ENCODE data around the gene CXCL3. TPM values are rescaled to one million over a fixed set of nuclear protein-coding genes. Genes with fewer than 3 reads are reported as not detected.

CXCL3 gene
- total and polyA plus RNA-seq, 2 experiments from 2014 or later, result 3.6 to 19.5 TPM

GRCh38 chr4:74023709-74024108 lies 14.8 kb downstream of the CXCL3 start:
- H3K9me3 Mint-ChIP-seq, result no peaks in the 10 kb centered on the region
- TF ChIP-seq JUNB (IDR thresholded peaks at IDR 0.05; ENCODE audit: unreplicated experiment) (no peak), ZNF114 (CRISPR knock-in tag; IDR thresholded peaks at IDR 0.05) (no peak), EZH2phosphoT487 (IDR thresholded peaks at IDR 0.05; ENCODE audit: unreplicated experiment) (no peak)
- TF ChIP-seq, protein P1, sequence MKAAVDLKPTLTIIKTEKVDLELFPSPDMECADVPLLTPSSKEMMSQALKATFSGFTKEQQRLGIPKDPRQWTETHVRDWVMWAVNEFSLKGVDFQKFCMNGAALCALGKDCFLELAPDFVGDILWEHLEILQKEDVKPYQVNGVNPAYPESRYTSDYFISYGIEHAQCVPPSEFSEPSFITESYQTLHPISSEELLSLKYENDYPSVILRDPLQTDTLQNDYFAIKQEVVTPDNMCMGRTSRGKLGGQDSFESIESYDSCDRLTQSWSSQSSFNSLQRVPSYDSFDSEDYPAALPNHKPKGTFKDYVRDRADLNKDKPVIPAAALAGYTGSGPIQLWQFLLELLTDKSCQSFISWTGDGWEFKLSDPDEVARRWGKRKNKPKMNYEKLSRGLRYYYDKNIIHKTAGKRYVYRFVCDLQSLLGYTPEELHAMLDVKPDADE (IDR thresholded peaks at IDR 0.05), result no peak
- Histone ChIP-seq H3F3A (replicated peaks; ENCODE audit: low read depth) (0 out of 2 replicates have a peak, but pooled peaks cover 2% of the 10 kb centered on the region), H3K4me3 (no peak overlapping the region), H4K20me1 (replicated peaks; ENCODE audit: insufficient read depth) (no peaks in the 10 kb centered on the region), H3K79me2 (replicated peaks; ENCODE audit: insufficient read depth) (no peaks in the 10 kb centered on the region), H3K27ac (ENCODE audit: low read depth) (no peak overlapping the region), H3K4me1 (ENCODE audit: insufficient read depth) (0 out of 2 replicates have a peak, but pooled peaks cover 2% of the 10 kb centered on the region), H3K4me2 (no peak overlapping the region), H3K27me3 (ENCODE audit: insufficient read depth) (no peaks in the 10 kb centered on the region), H3K36me3 (ENCODE audit: insufficient read depth) (no peaks in the 10 kb centered on the region), H3K9me2 (ENCODE audit: insufficient read depth) (no peaks in the 10 kb centered on the region), H2AFZ (no peak overlapping the region)
- peaks cover 2% of the 10 kb centered on the region; the same call in 2 of the 3 replicates for H3K4me1 Mint-ChIP-seq
- no peak for ATAC-seq
- H3K27ac Mint-ChIP-seq, result no peak overlapping the region
- H3K4me3 Mint-ChIP-seq, result no peak overlapping the region
- no peak for DNase-seq (ENCODE audit: low spot score)
- H3K27me3 Mint-ChIP-seq (ENCODE audit: insufficient read depth, low read depth, poor library complexity), result peaks cover 2% of the 10 kb centered on the region
- H3K36me3 Mint-ChIP-seq (ENCODE audit: low read depth), result no peaks in the 10 kb centered on the region; the same call in 2 of the 3 replicates

- no peak overlapping the region for H3K4me3 Mint-ChIP-seq
- no peaks in the 10 kb centered on the region; the same call in 2 of the 3 replicates for H3K36me3 Mint-ChIP-seq (ENCODE audit: low read depth)
- peaks cover 10% of the 10 kb centered on the region; the same call in 2 of the 3 replicates for H3K4me1 Mint-ChIP-seq
- peaks cover 3% of the 10 kb centered on the region; the same call in 1 of the 2 replicates for H3F3A ChIP-seq (replicated peaks; ENCODE audit: low read depth)
- no peak overlapping the region for H3K27ac Mint-ChIP-seq
- H3K4me2 ChIP-seq, result no peak overlapping the region
- no peaks in the 10 kb centered on the region for H3K79me2 ChIP-seq (replicated peaks; ENCODE audit: insufficient read depth)
- H3K27ac ChIP-seq (ENCODE audit: low read depth), result no peak overlapping the region
- no peaks in the 10 kb centered on the region for H3K27me3 ChIP-seq (ENCODE audit: insufficient read depth)
- H3K4me1 ChIP-seq (ENCODE audit: insufficient read depth), result peaks cover 8% of the 10 kb centered on the region
- no peak overlapping the region for H2AFZ ChIP-seq
- no peak overlapping the region for H3K4me3 ChIP-seq
- H3K36me3 ChIP-seq (ENCODE audit: insufficient read depth), result no peaks in the 10 kb centered on the region
- H3K27me3 Mint-ChIP-seq (ENCODE audit: insufficient read depth, low read depth, poor library complexity), result peaks cover 2% of the 10 kb centered on the region
- DNase-seq (ENCODE audit: low spot score) (no peak), ATAC-seq (no peak)
- no peaks in the 10 kb centered on the region for H3K9me2 ChIP-seq (ENCODE audit: insufficient read depth)
- no peaks in the 10 kb centered on the region for H3K9me3 Mint-ChIP-seq
- no peaks in the 10 kb centered on the region for H4K20me1 ChIP-seq (replicated peaks; ENCODE audit: insufficient read depth)
- no peak for TF ChIP-seq POLR2AphosphoS5 (IDR thresholded peaks at IDR 0.05; ENCODE audit: low read depth)
- TF ChIP-seq NANOG (IDR thresholded peaks at IDR 0.05; ENCODE audit: borderline replicate concordance), result no peak
- TF ChIP-seq ZNF114 (CRISPR knock-in tag; IDR thresholded peaks at IDR 0.05), result no peak
- TF ChIP-seq ZNF462 (CRISPR knock-in tag; IDR thresholded peaks at IDR 0.05), result no peak
- no peak for TF ChIP-seq JUNB (IDR thresholded peaks at IDR 0.05; ENCODE audit: unreplicated experiment)
- TF ChIP-seq, protein P2, sequence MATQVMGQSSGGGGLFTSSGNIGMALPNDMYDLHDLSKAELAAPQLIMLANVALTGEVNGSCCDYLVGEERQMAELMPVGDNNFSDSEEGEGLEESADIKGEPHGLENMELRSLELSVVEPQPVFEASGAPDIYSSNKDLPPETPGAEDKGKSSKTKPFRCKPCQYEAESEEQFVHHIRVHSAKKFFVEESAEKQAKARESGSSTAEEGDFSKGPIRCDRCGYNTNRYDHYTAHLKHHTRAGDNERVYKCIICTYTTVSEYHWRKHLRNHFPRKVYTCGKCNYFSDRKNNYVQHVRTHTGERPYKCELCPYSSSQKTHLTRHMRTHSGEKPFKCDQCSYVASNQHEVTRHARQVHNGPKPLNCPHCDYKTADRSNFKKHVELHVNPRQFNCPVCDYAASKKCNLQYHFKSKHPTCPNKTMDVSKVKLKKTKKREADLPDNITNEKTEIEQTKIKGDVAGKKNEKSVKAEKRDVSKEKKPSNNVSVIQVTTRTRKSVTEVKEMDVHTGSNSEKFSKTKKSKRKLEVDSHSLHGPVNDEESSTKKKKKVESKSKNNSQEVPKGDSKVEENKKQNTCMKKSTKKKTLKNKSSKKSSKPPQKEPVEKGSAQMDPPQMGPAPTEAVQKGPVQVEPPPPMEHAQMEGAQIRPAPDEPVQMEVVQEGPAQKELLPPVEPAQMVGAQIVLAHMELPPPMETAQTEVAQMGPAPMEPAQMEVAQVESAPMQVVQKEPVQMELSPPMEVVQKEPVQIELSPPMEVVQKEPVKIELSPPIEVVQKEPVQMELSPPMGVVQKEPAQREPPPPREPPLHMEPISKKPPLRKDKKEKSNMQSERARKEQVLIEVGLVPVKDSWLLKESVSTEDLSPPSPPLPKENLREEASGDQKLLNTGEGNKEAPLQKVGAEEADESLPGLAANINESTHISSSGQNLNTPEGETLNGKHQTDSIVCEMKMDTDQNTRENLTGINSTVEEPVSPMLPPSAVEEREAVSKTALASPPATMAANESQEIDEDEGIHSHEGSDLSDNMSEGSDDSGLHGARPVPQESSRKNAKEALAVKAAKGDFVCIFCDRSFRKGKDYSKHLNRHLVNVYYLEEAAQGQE (IDR thresholded peaks at IDR 0.05; ENCODE audit: unreplicated experiment), result no peak
- TF ChIP-seq STAT1 (IDR thresholded peaks at IDR 0.05; ENCODE audit: unreplicated experiment), result no peak
These were observed 16.9 kb downstream of the CXCL3 start for GRCh38 chr4:74021601-74022000.

Data from GM23338 (cell line).